Measurements from ENCODE around the gene ATP6V0A4.

ATP6V0A4 gene

DNA sequence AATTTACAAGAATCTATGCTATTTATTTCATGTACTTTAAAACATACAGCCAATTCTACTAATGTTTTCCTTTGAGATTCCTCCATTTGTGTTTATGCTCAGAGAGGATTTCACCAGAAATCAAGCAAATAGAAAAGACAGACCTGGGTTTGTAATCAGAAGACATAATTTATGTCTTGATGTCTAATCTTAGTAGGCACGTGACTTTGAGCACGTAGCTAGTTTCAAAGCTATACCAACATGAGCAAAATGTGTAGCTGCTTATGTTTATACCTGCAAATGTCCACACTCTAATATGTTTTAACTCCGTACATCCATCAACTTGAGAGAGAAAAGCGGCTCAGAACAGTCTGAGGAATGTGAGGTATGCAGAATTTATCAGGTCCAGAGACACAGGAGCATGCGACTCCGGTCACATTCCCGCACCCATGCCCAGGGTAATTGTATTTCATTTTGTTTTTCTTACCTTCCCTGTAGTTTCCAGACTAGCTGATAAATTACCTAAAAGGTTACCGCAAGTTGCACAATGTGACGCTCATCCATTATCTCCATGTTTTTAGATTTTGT, 136.8 kb downstream of the ATP6V0A4 start:
- no peak overlapping the region for H3K9ac ChIP-seq (ENCODE audit: low read length)
- H4K20me1 ChIP-seq (ENCODE audit: low read depth, low read length) = no peaks in the 10 kb centered on the region
- H3K4me3 ChIP-seq (ENCODE audit: insufficient read depth, low read length, poor library complexity, severe bottlenecking) = no peak overlapping the region
- H3K27me3 ChIP-seq (ENCODE audit: low read length) = no peaks in the 10 kb centered on the region
- H2AFZ ChIP-seq (ENCODE audit: low read depth, low read length, severe bottlenecking) = no peak overlapping the region
- H3K36me3 ChIP-seq (ENCODE audit: low read length) = no peaks in the 10 kb centered on the region
- H3K9me2 ChIP-seq (replicated peaks; ENCODE audit: insufficient read depth, low read length) = no peaks in the 10 kb centered on the region
- TF ChIP-seq, protein P1, sequence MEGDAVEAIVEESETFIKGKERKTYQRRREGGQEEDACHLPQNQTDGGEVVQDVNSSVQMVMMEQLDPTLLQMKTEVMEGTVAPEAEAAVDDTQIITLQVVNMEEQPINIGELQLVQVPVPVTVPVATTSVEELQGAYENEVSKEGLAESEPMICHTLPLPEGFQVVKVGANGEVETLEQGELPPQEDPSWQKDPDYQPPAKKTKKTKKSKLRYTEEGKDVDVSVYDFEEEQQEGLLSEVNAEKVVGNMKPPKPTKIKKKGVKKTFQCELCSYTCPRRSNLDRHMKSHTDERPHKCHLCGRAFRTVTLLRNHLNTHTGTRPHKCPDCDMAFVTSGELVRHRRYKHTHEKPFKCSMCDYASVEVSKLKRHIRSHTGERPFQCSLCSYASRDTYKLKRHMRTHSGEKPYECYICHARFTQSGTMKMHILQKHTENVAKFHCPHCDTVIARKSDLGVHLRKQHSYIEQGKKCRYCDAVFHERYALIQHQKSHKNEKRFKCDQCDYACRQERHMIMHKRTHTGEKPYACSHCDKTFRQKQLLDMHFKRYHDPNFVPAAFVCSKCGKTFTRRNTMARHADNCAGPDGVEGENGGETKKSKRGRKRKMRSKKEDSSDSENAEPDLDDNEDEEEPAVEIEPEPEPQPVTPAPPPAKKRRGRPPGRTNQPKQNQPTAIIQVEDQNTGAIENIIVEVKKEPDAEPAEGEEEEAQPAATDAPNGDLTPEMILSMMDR (IDR thresholded peaks at IDR 0.05; ENCODE audit: insufficient read depth, low read length, poor library complexity, severe bottlenecking) = no peak
- TF ChIP-seq EZH2phosphoT487 (conservative IDR thresholded peaks at IDR 0.05; ENCODE audit: low read length) = no peak
- H3K79me2 ChIP-seq (ENCODE audit: insufficient read depth, low read length) = no peaks in the 10 kb centered on the region
- no peak overlapping the region for H3K4me2 ChIP-seq (ENCODE audit: low read depth, low read length, poor library complexity, severe bottlenecking)
- H3F3A ChIP-seq (ENCODE audit: insufficient read depth) = no peaks in the 10 kb centered on the region
- H3K9me3 ChIP-seq (ENCODE audit: insufficient read depth, low read length) = no peaks in the 10 kb centered on the region
- no peak overlapping the region for H3K27ac ChIP-seq (ENCODE audit: low read depth, low read length)

DNA sequence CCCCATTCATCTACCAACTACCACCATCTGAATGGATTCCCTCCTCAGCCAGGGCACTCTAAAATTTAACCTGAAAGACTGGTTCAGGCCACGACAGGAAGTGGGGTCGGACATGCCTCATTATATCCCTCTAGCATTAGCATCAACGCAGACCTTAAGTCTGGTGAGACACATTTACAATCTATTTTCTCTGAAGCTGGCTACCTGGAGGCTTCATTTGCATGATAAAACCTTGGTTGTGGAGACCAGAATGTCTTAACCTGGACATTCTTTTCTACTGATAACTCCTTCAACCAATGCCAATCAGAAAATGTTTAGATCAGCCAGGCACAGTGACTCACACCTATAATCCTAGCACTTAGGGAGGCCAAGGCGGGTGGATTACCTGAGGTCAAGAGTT, 139.1 kb downstream of the ATP6V0A4 start:
- Histone ChIP-seq H3K9me2 (replicated peaks; ENCODE audit: insufficient read depth, low read length) (no peaks in the 10 kb centered on the region), H3K9ac (ENCODE audit: low read length) (no peak overlapping the region), H3K27me3 (ENCODE audit: low read length) (no peaks in the 10 kb centered on the region), H3K4me3 (ENCODE audit: insufficient read depth, low read length, poor library complexity, severe bottlenecking) (no peak overlapping the region), H3F3A (ENCODE audit: insufficient read depth) (no peaks in the 10 kb centered on the region), H3K9me3 (ENCODE audit: insufficient read depth, low read length) (no peaks in the 10 kb centered on the region), H4K20me1 (ENCODE audit: low read depth, low read length) (no peaks in the 10 kb centered on the region), H2AFZ (ENCODE audit: low read depth, low read length, severe bottlenecking) (no peak overlapping the region), H3K27ac (ENCODE audit: low read depth, low read length) (no peak overlapping the region), H3K4me2 (ENCODE audit: low read depth, low read length, poor library complexity, severe bottlenecking) (no peak overlapping the region), H3K36me3 (ENCODE audit: low read length) (no peaks in the 10 kb centered on the region), H3K79me2 (ENCODE audit: insufficient read depth, low read length) (no peaks in the 10 kb centered on the region)
- TF ChIP-seq, protein P1 (IDR thresholded peaks at IDR 0.05; ENCODE audit: insufficient read depth, low read length, poor library complexity, severe bottlenecking) = no peak
- TF ChIP-seq EZH2phosphoT487 (conservative IDR thresholded peaks at IDR 0.05; ENCODE audit: low read length) = no peak

- Histone ChIP-seq H3K27ac (ENCODE audit: low read depth, low read length) (no peak overlapping the region), H3K4me3 (ENCODE audit: insufficient read depth, low read length, poor library complexity, severe bottlenecking) (no peak overlapping the region), H3K4me2 (ENCODE audit: low read depth, low read length, poor library complexity, severe bottlenecking) (no peak overlapping the region), H3K36me3 (ENCODE audit: low read length) (no peaks in the 10 kb centered on the region), H3K9me2 (replicated peaks; ENCODE audit: insufficient read depth, low read length) (no peaks in the 10 kb centered on the region), H4K20me1 (ENCODE audit: low read depth, low read length) (no peaks in the 10 kb centered on the region), H3K9ac (ENCODE audit: low read length) (no peak overlapping the region), H3F3A (ENCODE audit: insufficient read depth) (no peaks in the 10 kb centered on the region), H3K79me2 (ENCODE audit: insufficient read depth, low read length) (no peaks in the 10 kb centered on the region), H3K27me3 (ENCODE audit: low read length) (no peaks in the 10 kb centered on the region), H3K9me3 (ENCODE audit: insufficient read depth, low read length) (no peaks in the 10 kb centered on the region), H2AFZ (ENCODE audit: low read depth, low read length, severe bottlenecking) (no peak overlapping the region)
- no peak for TF ChIP-seq EZH2phosphoT487 (conservative IDR thresholded peaks at IDR 0.05; ENCODE audit: low read length)
- TF ChIP-seq, protein P1 (IDR thresholded peaks at IDR 0.05; ENCODE audit: insufficient read depth, low read length, poor library complexity, severe bottlenecking) = no peak
Measured at GRCh38 chr7:138657854-138658386, 140.1 kb downstream of the ATP6V0A4 start.
